HG03064 (cell line): ENCODE data around the gene TLN1.
A peak's percentile ranks its signal among the peaks of the same experiment; 100 is the strongest.

Source experiments
- ATAC-seq: cut with Tn5 transposase; IDR thresholded peaks from one replicate; pipeline ENCODE4 v1.9.1; 2021; ENCODE audit warnings: low read depth; ENCODE audit not compliant: unreplicated experiment

TLN1 gene

GRCh38 chr9:35673132-35674024 is 58.6 kb downstream of the TLN1 start, which contains the start of gene CA9:
Gene CA9 (plus strand): TSS chr9:35673928. CDS start chr9:35673960, 32 bp downstream.
- no peak for ATAC-seq

- no peak for ATAC-seq
These were observed 62.5 kb downstream of the TLN1 start for GRCh38 chr9:35669331-35670145.

GRCh38 chr9:35667939-35668338 is 64.1 kb downstream of the TLN1 start:
- ATAC-seq: no peak

GRCh38 chr9:35666549-35666948 is 65.4 kb downstream of the TLN1 start:
- no peak for ATAC-seq

GRCh38 chr9:35666045-35666444 is 66.0 kb downstream of the TLN1 start:
- ATAC-seq: no peak

GRCh38 chr9:35665471-35665818 is 66.5 kb downstream of the TLN1 start:
- ATAC-seq: no peak

GRCh38 chr9:35664531-35665470 is 67.2 kb downstream of the TLN1 start, which contains the start of gene ARHGEF39:
Gene ARHGEF39 (minus strand): TSS chr9:35665195. CDS start chr9:35665169, 26 bp downstream.
- peak; percentile 45 for ATAC-seq

- no peak for ATAC-seq
These were observed 69.6 kb downstream of the TLN1 start for GRCh38 chr9:35662437-35662836.

GRCh38 chr9:35661756-35662350 is 70.1 kb downstream of the TLN1 start:
- ATAC-seq: no peak

- no peak for ATAC-seq
These were observed 71.0 kb downstream of the TLN1 start for GRCh38 chr9:35660966-35661415.

GRCh38 chr9:35659340-35659739 is 72.7 kb downstream of the TLN1 start:
- ATAC-seq: no peak

- ATAC-seq: no peak
These were observed 73.1 kb downstream of the TLN1 start for GRCh38 chr9:35658968-35659220.

GRCh38 chr9:35658137-35658967 is 73.6 kb downstream of the TLN1 start, which contains the start of gene CCDC107:
Gene CCDC107 (plus strand): TSS chr9:35658292. CDS start chr9:35658380, 88 bp downstream.
- ATAC-seq: peak; percentile 53

GRCh38 chr9:35657546-35658136 is 74.4 kb downstream of the TLN1 start, which contains the start of gene RMRP:
Gene RMRP (minus strand): TSS chr9:35658019.
- peak; percentile 88 for ATAC-seq

- ATAC-seq: no peak
These were observed 75.0 kb downstream of the TLN1 start for GRCh38 chr9:35656831-35657545.

GRCh38 chr9:35656348-35656747 is 75.6 kb downstream of the TLN1 start:
- ATAC-seq: no peak

- no peak for ATAC-seq
These were observed 78.4 kb downstream of the TLN1 start for GRCh38 chr9:35653611-35654010.

- no peak for ATAC-seq
These were observed 79.2 kb downstream of the TLN1 start for GRCh38 chr9:35652829-35653209.
